Hepatic stellate cell (primary cell): ENCODE data around the gene MEGF10.
"Not testable (repeated sequence)": the region's sequence is repeated elsewhere in the genome, so short reads cannot be mapped to it uniquely, and the experiment has no call there.

Experiments used
- DNase-seq: peaks from one replicate; pipeline ENCODE4 v3.0.0; 2011; ENCODE audit warnings: low spot score

Gene MEGF10

GRCh38 chr5:127298036-127298429 lies 7.4 kb downstream of the MEGF10 start:
- no peak for DNase-seq

DNA sequence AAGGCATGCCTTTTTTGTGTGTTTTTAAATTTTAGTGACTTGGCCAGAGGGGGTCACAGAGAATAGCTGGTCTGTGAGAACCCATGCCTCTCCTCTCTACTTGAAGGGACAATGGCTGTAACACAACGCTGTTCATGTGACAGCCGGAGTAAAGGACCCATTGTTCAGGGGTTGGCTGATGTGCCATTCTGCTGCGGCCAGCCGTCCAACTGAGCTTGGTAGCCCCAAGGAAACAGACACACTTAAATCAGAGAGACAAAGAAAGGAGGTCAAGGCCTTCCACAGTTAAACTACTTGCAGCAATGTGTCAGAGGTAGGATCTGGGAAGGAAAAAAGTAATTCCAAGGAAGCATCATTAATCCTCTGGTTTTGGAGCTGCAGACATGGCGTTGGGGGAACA lies 8.1 kb downstream of the MEGF10 start:
- no peak for DNase-seq

DNA sequence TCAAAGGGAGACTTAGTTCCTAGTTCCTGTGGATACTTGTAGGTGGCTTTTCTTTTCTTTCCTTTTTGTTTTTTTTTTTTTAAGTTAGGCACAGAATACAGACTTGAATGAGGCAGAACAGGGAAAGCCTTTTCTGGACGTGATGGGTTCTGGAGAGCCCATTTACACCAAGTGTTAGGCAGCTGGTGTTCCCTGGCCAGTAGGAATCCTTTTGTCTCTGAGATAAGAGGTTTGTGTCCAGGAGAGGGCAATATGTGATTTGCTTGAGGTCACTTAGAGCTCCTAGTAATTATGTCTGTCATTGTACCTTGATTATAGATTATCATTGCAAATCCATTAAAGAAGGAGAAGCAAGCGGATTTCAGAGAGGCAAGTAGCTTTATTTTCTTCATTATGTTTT lies 9.1 kb downstream of the MEGF10 start:
- DNase-seq = no peak

GRCh38 chr5:127302509-127302908 lies 11.9 kb downstream of the MEGF10 start:
- no peak for DNase-seq

GRCh38 chr5:127303404-127303803 lies 12.8 kb downstream of the MEGF10 start:
- DNase-seq = no peak

GRCh38 chr5:127305493-127305892 lies 14.9 kb downstream of the MEGF10 start:
- DNase-seq = no peak

DNA sequence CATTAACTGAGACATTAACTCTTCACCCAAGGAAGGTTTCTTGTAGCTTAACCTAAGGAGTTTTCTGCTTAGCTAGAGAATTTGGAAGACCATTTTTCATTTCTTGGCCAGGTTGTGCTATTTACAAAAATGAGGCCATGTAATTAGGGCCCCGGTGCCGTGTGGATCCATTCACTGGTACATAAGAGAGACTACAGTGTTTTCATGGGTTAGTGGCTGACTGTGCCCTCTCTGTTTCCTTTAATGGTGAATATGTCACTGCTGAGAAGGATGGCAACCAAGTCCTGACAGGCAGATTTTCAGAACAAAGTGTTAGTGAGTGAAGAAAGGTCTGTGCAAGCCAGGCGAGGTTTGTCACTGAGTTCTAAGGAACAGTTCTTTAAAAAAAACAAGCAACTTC lies 15.4 kb downstream of the MEGF10 start:
- DNase-seq = no peak

DNA sequence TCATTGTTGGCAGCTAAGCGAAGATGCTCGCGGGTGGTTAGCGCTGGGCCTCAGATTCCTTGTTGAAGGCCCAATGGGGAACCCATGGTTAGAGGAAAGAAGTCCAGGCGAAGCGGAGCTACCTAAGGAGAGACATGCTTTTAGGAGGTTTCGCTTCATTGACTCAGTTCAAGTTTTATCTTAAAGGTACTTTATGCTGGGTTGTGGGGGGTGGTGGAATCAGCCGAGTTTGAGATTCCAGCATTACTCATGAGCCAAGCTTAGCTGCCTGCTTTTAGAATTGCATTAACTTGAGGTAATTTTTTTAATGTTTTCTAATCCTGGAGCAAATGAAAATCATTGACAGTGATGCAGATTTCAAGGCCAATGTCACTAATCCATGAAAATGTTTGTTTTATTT lies 16.1 kb downstream of the MEGF10 start:
- DNase-seq = no peak

- DNase-seq = no peak
Observed at GRCh38 chr5:127307868-127308267, 17.3 kb downstream of the MEGF10 start.

- DNase-seq = not testable (repeated sequence)
Observed at GRCh38 chr5:127308325-127308724, 17.7 kb downstream of the MEGF10 start.

DNA sequence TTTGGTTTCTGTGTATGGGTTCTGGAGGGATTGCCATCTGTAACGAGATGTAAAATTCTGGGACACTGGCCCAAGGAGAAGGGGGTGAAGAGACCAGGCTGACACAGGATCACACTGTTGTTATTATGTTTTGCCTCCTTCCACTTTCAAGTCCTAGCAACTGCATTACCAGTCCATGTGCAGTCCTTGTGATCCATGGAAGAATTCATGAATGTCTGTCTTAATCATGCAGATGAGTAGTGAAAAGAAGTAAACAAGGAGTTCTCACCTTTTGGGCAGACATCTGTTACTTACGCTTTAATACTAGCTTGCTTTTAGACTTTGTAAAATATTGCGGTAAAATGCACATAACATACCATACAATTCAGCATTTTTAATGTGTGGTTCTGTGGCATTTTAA lies 18.3 kb downstream of the MEGF10 start:
- DNase-seq = no peak

- no peak for DNase-seq
Observed at GRCh38 chr5:127311349-127311748, 20.8 kb downstream of the MEGF10 start.

GRCh38 chr5:127311781-127312525 lies 21.4 kb downstream of the MEGF10 start:
- no peak for DNase-seq

GRCh38 chr5:127313379-127313778 lies 22.8 kb downstream of the MEGF10 start:
- no peak for DNase-seq

- peak; percentile 36 for DNase-seq
Observed at GRCh38 chr5:127313847-127314473, 23.4 kb downstream of the MEGF10 start.

DNA sequence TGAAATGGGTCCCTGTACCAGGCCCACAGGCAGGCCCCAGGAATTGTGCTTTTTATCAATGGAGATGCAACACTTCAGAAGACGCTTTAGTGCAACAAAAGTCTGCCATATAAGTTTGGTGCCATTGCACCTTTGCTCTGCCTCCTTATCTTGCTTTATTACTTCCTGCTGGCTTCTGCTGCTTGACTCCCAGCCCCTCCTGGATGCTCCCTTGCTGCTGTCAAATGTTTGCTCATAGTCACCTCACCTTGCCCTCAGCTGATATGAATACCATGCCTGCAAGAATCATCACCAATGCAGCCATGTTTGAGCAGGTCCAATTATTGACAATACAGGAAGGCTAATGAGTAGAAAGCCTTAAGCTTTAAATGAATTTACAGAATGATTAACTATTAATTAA lies 25.4 kb downstream of the MEGF10 start:
- no peak for DNase-seq

- not testable (repeated sequence) for DNase-seq
Observed at GRCh38 chr5:127317385-127317784, 26.8 kb downstream of the MEGF10 start.

DNA sequence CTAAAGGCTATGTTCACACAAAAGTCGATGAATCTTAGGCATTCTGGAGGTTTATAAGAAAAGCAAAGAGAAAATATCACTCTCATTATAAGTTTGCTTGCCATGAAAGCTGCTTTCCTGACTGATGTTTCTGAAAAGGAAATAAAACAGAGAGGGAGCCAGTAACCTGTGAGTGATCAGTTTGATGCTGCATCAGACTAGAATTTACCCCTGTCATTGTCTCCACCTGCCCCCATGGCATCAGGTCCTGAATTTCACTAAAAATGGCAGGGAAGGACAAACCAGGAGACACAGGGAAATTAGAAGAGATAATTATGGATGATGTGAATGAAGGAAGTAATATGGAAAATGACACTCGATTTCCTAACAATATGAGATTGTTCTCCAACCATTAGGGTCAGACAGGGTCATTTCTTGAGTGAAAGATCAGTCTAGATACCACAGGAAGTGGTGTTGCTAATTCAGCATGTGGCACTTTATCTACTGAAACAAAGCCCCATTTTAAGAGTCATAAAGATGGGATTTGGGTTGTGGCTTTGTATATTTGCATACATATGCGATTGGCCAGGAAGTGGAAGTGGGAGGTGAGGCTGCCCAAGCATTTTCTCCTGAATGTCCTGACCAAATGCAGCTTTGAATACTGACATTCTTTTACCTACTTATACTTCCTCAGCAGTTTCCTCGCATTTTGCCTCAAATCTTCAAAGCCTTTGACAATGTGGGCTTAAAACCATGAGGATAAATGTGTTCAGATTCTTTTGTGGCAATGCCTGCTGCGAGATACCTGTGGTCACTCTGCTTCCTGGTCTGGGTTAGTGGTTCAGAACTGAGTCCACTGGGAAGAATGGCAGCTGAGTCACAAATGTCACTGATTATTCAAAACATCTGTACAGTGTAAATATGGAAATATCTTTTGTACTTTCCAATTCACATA lies 29.7 kb downstream of the MEGF10 start:
- no peak for DNase-seq

DNA sequence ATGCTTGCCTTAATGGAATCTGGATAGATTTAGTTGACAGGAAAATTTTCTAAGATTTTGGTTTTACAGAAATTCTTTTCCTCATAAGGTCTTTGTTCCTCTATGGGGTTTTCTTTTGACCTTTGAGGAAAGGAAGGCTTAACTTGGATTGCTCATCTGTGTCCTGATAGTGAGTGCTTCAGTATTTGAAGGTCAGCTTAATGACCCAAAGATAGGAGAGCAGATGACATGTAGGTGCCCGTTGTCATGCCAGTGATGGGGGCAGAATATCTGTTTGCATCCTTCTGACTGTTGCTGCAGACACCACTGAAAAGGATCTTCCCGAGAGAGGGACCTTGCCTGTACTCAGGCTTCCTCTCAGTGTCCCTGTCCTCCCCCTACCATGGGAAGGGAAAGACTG lies 30.9 kb downstream of the MEGF10 start:
- no peak for DNase-seq

GRCh38 chr5:127322403-127322802 lies 31.8 kb downstream of the MEGF10 start:
- DNase-seq = no peak

- no peak for DNase-seq
Observed at GRCh38 chr5:127324756-127325155, 34.2 kb downstream of the MEGF10 start.

- no peak for DNase-seq
Observed at GRCh38 chr5:127326431-127326830, 35.8 kb downstream of the MEGF10 start.
